Midbrain (tissue), 1 donor: ENCODE data around the gene ANKRD35.
"Not testable (repeated sequence)": the region's sequence is repeated elsewhere in the genome, so short reads cannot be mapped to it uniquely, and the experiment has no call there.

Experiments
- DNase-seq: peaks from one replicate; lab custom pipeline; 2025; lab: John Stamatoyannopoulos, UW

The ANKRD35 gene, protein sequence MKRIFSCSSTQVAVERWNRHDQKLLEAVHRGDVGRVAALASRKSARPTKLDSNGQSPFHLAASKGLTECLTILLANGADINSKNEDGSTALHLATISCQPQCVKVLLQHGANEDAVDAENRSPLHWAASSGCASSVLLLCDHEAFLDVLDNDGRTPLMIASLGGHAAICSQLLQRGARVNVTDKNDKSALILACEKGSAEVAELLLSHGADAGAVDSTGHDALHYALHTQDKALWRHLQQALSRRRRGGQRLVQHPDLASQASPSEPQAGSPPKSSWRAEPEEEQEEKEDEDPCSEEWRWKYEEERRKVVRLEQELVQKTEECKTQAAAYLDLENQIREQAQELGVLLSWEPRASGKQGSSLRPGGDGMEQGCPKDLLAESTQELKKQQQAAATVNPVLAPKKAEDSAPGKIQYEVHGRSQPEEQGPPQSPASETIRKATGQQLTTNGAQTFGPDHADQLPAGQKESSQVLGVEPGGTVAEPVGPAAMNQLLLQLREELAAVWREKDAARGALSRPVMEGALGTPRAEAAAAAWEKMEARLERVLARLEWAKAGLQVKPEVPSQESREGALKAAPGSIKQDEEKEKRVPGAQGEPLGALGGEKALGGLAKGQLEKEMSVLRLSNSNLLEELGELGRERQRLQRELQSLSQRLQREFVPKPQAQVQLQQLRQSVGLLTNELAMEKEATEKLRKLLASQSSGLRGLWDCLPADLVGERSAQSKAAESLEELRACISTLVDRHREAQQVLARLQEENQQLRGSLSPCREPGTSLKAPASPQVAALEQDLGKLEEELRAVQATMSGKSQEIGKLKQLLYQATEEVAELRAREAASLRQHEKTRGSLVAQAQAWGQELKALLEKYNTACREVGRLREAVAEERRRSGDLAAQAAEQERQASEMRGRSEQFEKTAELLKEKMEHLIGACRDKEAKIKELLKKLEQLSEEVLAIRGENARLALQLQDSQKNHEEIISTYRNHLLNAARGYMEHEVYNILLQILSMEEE

GRCh38 chr1:145885738-145886287 is at the start of gene ANKRD35:
Gene ANKRD35 (minus strand): TSS chr1:145885866. CDS start chr1:145885758, 108 bp downstream.
- DNase-seq, result peak; percentile 78

DNA sequence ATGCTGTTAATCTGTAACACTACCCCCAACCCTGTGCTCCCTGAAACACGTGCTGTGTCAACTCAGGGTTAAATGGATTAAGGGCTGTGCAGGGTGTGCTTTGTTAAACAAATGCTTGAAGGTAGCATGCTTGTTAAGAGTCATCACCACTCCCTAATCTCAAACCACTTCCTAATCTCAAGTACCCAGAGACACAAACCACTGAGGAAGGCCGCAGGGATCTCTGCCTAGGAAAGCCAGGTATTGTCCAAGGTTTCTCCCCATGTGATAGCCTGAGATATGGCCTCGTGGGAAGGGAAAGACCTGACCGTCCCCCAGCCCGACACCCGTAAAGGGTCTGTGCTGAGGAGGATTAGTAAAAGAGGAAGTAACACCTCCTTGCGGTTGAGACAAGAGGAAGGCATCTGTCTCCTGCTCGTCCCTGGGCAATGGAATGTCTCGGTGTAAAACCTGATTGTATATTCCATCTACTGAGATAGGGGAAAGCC is 46.9 kb upstream of the ANKRD35 start:
- not testable (repeated sequence) for DNase-seq

- no peak for DNase-seq
Observed at GRCh38 chr1:145927916-145928643, 42.4 kb upstream of the ANKRD35 start.

DNA sequence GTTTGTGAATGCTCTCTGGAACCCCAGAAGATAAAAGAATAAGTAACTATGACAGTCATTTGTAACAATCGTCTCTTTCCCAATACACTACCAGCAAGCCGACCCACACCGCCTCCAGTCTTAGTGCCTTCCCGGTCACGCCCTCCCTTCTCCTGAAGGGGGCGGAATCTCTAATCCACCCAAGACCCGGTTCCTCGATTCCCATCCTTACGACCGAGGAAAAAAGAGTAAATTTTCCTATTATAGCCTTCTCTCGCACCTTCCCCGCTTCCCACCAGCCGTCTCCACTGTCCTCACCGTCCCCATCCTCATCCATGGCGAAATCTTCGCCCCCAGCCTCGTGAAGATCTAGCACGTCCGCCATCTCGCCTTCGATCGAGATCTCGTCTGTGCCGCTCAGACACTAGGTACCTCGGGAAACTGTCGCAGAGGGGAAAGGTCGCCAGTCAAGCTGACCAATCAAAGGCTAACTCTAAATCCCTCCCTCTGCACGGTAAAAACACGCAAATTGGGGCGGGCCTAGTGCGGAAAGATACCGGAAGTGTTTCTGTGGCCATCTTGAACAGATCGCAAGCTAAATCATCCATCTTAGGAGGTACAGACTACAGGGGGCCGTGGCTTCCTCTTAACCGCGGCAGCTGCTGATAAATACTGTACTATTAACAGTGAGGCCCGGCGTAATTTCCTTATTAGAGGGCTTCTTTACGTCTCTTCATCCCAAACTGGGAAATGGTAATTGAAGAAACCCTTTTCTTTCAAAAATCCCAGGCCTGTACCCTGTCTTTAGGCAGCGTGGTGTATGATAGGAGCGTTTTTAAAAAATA is 41.6 kb upstream of the ANKRD35 start, which contains the start of gene RBM8A:
TSS of gene RBM8A (minus strand) at position 422 of the 824 bp plus-strand sequence. CDS start at position 364, 58 bp downstream.
- DNase-seq, result peak; percentile 97

DNA sequence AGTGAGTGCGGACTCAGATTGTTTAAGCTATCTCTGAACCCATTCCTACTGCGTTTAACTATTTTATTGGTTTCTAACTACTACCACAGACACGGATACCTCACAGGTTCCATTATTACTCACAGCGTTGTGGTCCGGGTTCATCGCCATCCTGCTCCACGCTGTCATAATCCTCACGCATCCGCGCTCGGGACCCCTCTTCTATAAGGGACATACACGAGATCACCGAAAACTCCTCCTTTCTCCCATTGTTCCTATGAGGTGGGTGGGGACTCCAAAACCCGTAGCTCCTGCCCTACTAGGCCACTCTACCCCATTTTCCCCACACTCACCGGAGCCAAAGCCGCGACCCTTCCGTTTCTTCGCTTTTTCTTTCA is 41.0 kb upstream of the ANKRD35 start:
- DNase-seq, result no peak

DNA sequence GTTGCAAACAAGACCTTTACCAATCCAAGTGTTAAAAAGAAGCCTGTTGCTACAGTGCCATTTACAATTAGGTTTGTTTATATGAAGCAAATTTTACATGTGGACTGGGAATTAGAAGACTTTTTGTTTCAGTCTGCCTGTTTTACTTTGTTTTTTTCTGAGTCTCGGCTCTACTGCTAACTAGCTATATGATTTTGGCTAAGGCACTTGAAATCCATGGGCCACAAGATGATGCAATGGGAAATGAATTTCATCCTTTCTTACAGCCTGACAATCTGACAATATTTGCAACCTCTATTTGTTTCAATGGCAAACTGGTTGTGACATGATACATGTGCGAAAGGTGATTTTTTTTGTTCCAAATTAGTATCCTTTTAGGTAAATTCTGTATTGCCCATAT is 36.6 kb upstream of the ANKRD35 start:
- DNase-seq, result no peak

DNA sequence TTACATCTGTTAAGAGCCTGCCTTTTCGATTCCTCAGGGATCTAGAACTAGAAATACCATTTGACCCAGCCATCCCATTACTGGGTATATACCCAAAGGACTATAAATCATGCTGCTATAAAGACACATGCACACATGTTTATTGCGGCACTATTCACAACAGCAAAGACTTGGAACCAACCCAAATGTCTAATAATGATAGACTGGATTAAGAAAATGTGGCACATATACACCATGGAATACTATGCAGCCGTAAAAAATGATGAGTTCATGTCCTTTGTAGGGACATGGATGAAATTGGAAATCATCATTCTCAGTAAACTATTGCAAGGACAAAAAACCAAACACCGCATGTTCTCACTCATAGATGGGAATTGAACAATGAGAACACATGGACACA is 34.6 kb upstream of the ANKRD35 start:
- DNase-seq, result not testable (repeated sequence)

DNA sequence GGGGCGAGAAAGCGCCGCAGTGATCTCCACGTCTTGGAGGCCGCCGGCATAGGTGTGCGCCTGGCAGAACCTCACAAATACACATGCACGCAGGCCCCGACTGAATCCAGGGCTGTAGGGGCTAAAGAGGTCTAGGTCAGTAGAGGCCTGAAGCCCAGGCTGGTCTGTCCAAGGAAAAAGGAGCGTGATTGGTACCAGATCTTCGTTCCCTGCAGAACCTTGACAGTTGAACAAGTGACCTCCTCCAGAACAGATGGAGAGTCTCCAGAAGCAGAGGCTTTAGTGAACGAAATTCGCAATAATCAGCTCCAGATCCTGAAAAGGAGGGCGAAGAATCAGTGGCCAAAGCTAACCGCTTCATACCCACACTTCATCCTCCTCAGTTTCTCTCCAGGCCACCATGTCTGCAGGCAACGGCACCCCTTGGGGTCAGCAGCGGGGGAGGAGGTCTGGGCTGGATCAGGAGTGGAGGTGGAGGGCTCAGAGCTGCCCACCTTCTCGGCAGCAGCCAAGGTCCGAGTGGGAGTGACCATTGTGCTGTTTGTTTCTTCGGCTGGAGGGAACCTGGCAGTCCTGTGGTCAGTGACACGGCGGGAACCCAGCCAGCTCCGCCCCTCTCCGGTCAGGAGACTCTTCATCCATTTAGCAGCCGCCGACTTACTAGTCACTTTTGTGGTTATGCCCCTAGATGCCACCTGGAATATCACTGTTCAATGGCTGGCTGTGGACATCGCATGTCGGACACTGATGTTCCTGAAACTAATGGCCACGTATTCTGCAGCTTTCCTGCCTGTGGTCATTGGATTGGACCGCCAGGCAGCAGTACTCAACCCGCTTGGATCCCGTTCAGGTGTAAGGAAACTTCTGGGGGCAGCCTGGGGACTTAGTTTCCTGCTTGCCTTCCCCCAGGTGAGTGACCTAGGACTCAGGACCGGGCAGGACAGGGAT is 33.6 kb upstream of the ANKRD35 start:
- DNase-seq, result peak; percentile 28

GRCh38 chr1:145918144-145918991 is 32.7 kb upstream of the ANKRD35 start, which contains the start of gene PEX11B:
Gene PEX11B (minus strand): TSS chr1:145918717. CDS start chr1:145918688, 29 bp downstream.
- peak; percentile 91 for DNase-seq

- no peak for DNase-seq
Observed at GRCh38 chr1:145917595-145917994, 31.9 kb upstream of the ANKRD35 start.

GRCh38 chr1:145916745-145917144 is 31.1 kb upstream of the ANKRD35 start:
- DNase-seq, result no peak

GRCh38 chr1:145912128-145912641 is 26.5 kb upstream of the ANKRD35 start:
- no peak for DNase-seq

- DNase-seq, result no peak
Observed at GRCh38 chr1:145908653-145909052, 23.0 kb upstream of the ANKRD35 start.

DNA sequence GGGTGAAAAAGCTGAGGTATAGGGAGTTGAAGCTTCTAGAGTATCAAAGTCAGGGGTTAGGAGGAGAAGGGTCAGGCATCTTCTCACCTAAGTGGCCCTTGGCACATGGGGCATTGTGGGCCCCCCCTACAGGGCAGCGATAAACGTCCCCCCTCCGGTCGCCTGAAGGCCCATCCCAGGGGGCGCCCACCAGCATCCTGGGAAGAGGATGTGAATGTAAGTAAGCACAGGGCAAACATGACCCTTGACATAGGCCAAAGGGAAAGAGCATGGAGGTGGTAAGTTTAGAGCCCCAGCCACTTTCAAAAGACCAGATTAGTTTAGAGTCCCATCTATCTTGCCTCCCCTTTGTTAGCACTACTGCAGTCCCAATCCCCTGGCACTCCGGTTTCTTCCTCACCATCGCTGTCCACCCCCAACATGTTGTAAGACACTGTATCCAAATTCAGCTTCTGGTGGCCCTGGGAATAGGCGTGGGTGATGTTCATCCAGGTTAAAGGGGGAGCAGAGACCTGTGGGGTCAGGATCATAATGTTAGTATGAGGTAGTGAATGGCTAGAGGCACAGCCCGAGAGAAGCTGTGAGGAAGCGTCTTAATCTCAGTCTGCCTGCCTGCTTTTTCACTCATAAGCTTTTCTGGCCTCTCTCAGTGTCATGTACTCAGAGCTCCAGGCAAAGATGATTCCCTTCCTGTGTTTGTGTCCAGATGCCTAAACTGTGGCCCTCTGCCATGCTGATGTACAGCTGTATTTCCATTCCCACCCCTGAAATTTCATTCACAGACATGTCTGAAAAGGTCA is 21.5 kb upstream of the ANKRD35 start:
- no peak for DNase-seq

DNA sequence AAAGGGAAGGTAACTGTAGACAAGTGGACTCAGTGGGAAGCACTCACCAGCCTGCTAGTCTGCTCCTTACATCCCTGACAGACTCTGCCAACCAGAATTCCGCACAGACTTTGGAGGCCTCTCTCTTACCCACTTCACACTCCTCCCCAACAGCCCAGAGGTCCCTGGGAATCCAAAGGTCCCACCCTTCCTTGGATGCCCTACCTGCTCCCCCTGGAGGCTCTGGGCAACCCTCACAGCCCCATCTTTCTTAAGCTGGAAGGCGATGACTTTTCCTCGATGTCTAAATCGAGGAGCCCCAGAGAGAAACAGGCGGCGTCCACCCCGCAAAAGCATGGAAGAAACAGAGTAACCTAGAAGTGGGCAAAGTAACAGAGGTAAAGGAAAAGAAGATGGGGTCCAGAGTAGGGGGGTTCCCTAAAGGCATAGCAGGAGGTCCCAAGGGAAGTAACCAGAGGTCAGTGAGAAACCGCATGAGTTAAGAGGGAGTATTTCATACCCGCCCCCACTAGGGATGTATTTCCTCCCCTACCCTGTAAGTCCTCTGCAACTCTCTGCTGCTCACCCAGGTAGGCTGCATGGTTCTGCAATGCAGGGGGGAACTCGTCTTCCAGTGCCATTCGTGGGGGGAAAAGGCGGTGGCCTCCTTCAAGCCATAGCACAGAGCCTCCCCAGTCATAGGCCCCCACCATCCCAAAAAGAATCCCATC is 15.8 kb upstream of the ANKRD35 start:
- DNase-seq, result no peak

- no peak for DNase-seq
Observed at GRCh38 chr1:145898756-145899155, 13.1 kb upstream of the ANKRD35 start.

- DNase-seq, result no peak
Observed at GRCh38 chr1:145897969-145898368, 12.3 kb upstream of the ANKRD35 start.
